Stimulated activated CD4-positive, alpha-beta T cell treated with anti-CD3 and anti-CD28 coated beads, TNF-alpha, amount 100 ng/mL, for 24 hours (primary cell): ENCODE data around the gene OVOL1.

Experiments used
- DNase-seq, 3 experiments: peaks; one replicate each; pipeline ENCODE4 v3.0.0-alpha.2; 2020; ENCODE audit warnings: low read depth in 3 of 3

Gene OVOL1

GRCh38 chr11:65777821-65778361 lies 9.0 kb upstream of the OVOL1 start:
- no peak for DNase-seq

DNA sequence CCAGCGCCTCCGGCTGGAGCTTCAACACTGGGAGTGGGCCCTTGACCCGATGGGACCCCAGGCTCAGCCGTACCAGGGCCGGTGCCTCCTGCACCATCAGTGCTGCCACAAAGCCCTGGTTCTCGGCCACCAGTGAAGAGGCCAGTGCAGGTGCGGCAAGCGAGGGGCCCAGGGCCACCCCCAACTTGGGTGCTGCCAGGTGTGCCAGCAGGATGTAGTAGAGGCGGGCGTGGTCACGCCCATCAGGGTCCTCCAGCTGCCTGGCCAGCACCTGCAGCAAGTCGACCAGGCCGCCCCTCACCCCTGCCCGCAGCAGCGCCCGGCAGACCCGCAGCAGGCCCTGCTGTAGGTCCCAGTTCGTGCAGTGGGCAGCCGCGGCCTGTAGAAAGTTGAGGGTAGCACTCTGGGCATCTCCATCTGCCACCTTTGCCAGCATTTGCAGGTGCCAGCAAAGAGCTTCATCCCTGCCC lies 8.4 kb upstream of the OVOL1 start:
- no peak for DNase-seq

DNA sequence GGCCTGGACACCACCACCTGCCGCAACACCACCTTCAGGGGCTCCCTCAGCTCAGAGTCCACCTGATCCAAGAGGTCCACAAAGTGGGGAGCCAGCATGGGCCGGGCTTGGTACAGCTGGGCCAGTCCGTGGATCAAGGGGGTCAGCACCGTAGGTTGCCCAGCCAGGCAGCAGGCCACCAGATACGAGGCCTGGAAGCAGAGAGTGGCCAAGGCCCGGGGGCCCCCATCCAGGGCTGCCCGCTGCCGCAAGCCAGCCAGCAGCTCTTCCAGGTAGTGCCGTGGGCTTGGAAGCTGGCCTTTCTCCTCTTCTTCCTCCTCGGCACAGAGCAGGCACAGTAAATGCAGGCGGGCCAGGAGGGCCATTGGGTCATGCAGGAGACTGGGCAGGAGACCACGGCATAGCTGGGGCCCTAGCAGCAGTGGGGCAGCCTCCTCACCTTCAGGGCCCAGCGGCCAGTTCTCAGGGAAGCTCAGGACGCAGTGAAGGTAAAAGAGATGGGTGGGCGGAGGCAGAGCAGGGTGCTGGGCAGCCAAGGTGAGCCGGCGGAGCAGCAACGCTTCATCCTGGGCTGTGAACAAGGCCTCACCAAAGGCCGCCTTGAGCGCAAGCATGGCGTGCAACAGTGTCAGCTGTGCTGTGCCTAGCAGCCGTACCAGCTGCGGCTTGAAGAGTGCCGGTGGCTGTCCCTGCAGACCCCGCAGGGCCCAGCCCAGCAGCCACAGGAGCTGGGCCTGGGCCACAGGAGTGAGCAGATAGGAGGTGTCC lies 7.8 kb upstream of the OVOL1 start:
- no peak for DNase-seq

DNA sequence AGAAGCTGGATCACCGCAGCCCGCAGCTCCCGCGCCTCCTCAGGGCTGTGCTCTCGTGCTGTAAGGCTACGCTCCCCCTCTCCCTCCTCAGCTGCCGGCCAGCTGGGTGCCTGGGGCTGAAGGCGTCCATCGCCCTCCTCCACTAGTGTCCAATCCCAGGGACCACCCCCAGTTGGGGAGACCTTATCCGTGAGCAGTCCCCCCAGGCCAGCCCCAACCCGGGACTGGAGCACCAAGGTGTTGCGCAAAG lies 7.3 kb upstream of the OVOL1 start:
- DNase-seq: no peak

- peak; percentile 58 to 81 (median 60) for DNase-seq
Measured at GRCh38 chr11:65779919-65780769, 6.7 kb upstream of the OVOL1 start.

DNA sequence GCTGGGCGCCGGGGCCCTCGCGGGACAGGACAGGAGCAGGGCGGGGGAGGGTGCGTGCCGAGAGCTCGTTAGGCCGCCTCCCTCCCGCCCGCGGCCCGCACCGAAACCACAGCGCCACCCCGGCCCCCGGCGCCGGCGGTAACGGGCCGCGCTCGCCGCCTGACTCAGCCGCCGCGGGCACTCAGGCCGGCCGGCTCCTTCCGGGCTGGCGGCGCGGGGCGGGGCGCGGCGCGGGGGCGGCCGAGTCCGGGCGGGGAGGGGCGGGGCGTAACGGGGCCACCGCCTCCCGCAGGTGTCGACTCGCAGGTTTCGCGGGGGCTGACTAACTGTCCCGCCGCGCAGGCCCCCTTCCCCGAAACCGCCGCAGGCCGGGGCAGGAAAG lies 6.1 kb upstream of the OVOL1 start, which contains the start of gene AP5B1:
TSS of gene AP5B1 (minus strand) at position 207 of the 382 bp plus-strand sequence. CDS start 385 bp downstream, outside the sequence.
- peak; percentile 48 to 74 (median 52) for DNase-seq

DNA sequence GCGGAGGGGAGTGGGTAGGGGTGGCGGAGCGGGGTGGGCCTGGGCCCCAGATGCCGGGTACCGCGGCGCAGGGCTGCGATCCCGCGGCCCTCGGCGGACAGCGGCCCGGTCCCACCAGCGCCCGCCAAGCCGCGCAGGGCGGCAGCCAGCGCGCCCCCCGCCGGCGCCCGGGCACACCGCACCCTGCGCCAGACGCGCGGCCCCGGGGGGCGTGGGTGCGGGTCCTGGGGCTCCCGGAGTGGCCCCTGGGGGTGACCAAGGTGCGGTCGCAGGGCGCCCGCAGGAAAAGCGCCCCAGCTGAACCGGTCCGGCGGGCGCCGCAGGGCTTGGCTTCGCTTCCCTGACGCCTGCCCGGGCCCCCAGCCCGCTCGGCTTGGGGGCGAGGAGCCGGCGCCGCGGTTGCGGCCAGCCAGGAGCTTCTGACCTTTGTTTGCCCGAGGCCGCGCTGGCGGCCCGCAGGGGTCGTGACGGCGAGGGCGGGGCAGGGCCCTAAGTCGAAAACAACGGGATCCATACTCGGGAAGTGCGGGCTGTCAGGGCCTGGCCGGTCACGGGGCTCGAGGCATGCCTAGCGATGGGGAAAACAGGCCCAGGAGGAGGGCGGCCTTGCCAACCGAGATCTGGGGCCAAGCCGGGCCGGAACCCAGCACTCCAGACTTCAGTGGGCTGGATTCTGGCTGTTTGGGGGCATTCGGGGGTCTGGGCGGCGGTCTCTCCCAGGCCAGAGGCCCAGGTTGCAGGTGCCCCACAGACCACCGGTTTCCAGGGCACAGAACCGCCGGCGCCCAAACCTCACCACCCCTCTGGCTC lies 5.5 kb upstream of the OVOL1 start:
- no peak for DNase-seq

GRCh38 chr11:65781962-65782815 lies 4.7 kb upstream of the OVOL1 start:
- no peak for DNase-seq

DNA sequence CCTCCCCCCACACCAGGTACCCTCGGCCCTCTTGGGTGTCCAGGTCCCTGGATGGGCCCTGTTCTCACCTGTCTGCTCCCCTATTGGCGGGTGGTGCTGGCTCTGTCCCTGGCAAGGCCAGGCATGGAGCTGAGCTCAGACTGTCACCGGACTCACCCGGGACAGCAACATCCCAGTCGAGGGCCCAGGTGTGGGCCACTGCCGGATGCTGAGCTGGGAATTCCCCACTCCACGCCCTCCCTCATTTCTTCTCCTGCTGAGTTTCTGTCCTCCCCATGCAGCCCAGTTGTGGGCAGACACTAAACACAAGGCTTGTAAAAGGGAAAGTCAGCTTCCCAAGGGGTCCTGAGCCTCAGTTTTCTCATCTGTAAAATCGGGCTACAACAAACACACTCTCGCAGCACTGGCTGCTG lies 4.0 kb upstream of the OVOL1 start:
- no peak for DNase-seq

DNA sequence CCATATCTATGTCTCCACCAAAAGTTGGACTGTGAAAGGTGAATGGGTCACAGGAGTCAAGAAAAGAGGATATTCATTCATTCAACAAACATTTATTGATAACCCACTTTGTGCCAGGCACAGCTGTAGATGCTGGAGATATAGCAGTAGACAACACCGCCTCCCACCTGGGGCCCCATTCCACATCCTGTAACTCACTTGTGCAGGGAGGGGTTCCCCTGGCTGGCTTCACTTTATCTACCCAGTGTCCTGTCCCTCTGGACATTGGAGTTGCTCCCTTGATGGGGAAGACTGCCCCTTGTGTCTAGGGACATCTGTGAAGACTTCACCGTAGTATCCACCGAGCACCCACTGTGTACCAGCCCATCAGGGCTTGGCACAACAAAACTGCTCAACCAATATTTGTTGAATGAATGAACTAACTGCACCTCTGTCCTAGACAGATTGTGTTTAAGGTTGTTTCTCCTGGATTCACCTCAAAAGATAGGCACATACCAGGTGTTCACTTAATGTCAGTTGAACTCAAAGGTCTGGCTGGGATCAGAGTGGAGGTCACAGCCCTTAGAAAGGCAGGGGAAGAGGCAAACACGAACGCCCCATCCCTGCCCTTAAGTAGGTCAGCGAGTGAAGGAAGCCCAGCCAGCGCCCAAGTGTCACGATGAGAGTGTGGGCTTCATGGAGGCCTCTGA lies 1.4 kb upstream of the OVOL1 start:
- DNase-seq: no peak

- DNase-seq: no peak
Measured at GRCh38 chr11:65786008-65786785, 666 bp upstream of the OVOL1 start.

DNA sequence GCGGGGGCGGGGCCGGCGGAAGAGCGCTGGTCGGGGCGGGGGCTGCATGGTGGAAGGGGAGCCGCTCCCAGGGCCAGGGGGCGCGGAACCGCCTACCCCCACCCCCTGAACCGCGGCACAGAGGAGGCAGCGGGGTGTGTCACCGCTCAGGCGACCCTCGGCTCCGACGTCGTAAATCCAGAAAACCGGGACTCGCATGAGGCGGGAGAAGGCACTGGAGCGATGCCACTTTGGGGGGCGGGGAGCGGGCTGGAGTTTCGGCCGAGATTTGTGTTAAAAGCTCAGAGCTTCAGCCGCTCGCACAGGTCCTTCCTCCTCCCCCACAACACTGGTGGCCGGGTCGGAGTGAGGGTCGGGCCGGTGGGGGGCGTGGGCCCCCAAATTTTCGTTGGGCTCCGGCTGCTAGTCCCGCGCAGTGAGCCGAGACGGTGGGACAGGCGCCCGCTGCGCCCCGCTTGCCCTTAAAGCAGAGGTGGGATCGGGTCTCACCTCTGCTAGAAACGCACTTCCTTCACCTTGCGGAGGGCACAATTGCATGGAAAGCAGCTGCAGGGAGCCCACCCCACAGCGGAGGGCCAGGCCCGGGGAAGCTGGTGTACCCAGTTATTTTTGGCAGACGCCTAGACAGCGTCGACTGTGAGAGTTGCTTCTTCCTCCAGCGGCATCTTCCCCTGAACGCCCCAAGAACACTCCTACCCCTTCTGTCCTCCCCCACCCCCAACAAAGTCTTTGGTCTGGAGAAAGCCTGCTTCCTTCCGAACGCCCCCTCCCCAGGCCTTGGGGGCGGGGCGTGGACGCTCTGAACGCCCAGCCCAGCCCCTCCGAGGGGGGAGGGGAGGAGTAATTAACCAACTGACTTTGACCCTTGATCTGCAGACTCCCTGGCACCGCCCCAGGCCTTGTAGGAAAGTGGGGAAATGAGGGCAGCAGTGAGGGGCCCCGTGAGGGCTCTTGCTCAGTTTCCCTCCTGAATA lies 1.1 kb downstream of the OVOL1 start:
- DNase-seq: no peak

DNA sequence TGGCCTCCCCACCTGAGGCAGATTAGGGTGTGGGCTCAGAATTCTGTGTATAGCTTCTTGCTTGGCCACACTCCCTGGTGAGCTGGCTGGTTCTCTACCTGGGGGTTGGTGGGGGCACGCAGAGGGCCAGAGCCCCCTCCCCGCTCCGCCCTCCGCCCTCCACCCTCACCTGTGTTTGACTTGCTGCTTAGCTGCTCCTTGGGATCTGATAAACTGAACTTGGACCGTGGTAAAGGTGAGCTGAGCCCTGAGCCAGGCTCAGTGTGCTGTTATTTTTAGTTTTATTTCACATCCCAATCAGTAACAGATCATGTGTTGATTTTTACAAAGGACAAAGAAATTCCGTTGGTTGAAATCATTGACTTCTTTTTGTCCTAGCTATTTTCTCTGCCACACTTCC lies 2.0 kb downstream of the OVOL1 start:
- DNase-seq: no peak

GRCh38 chr11:65789230-65790103 lies 2.6 kb downstream of the OVOL1 start:
- no peak for DNase-seq

GRCh38 chr11:65790104-65790901 lies 3.4 kb downstream of the OVOL1 start:
- no peak for DNase-seq

GRCh38 chr11:65790902-65791650 lies 4.2 kb downstream of the OVOL1 start:
- DNase-seq: no peak
